Daoy (cell line): Measurements from ENCODE around the gene PLPP7. TPM values are rescaled to one million over a fixed set of nuclear protein-coding genes. Genes with fewer than 3 reads are reported as not detected.

ENCODE experiments used
- DNase-seq: peaks from one replicate; pipeline ENCODE4 v3.0.0-alpha.2; 2015; ENCODE audit warnings: low read depth
- total RNA-seq: library from RNA; depleted of rRNA; stranded (reverse); fragments of >200 nt; shearing (Covaris generic); gene quantifications from 2 replicates; pipeline ENCODE4 v1.2.3, GENCODE V29; 2014

The PLPP7 gene
- total RNA-seq, 1 experiment from 2014 or later = 7.1 TPM

DNA sequence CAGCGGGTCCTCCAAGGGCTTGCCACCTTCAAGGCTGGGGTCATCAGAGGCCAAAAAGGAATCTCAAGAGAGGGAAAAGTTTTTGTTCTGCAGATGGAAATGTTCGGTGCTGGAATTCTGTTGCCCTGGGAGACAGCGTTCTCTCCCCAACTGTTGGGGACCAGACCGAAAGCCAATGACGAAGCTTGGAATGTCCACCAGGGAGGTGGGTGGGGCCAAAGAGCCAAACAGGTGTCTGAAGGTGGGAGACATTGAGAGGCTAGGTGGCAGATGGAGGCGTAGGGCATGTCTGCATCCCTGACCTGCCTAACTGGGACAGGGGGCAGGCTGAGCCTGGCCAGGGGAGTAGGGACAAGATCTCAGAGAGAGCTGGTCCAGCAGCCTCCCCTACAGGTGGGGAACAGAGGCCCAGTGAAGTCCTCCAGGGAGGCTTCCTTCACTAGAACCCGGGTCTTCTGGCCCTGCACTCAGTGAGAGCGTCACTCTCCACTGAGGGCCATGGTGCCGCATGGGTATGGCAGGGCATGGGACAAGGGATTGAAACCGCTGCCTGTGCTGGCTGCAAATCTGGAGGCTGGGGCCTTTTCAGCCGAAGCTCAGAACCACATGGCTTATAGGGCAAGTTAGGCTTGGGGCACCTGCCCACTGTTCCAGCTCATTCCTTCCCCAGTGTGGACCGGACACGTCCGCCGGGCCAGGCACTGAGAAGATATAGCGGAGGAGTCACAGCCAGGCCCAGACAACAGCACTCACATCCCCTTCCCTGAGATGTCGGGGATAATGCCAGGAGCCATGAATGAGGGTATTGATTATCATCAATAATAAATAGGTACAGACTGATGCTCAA, 8.2 kb upstream of the PLPP7 start:
- DNase-seq = no peak

DNA sequence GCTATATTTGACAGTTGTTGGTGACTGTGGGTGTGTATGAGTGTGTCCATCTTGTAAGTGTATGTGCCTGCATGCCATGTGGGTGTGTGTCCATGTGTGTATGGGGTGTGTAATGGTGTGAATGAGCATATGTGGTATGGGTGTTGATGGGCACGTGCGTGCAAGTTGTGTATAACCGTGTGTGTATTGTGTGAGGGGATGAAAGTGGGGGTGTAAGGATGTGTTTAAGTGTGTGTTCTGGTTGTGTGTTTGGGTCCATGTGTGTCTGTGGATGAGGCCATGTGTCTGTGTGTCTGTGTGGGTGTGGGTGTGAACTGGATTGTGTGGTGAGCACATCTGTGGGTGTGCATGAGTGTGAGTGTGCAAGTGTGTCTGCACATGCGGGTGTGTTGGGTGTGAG, 7.3 kb upstream of the PLPP7 start:
- no peak for DNase-seq

DNA sequence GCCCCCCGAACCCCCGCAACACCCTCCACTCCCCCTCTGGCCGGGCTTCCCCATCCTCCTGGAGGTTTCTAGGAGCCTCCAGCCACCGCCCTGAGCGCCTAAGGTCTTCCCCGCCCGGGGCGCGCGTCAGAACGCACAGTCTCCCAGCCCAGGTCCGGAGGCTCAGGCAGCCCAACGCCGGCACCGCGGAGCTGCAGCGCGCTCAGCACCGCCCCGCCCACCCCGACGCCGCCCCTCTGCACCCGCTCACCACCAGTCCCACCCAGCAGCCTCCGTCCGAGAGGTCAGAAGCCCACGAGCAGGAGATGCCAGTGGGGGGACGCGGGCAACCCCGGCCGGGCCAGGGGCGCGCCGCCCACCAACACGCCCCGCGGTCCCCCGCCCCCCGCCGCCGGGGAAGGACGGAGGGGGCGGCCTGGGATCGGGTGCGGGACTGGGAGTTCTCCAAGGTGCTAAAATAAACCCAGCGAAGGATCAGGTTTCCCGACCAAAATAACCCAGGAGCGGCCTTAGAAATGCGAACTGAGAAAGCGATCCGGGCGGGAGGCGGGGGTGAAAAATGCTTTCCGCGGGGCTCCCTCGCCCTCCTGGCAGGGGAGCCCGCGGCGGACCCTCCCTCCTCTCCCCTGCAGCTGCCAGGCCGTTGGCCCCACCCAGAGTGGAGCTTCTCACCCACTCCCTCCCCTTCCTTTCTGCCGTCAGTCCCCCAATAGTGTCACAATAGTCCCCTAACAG, 6.7 kb upstream of the PLPP7 start:
- DNase-seq = no peak

DNA sequence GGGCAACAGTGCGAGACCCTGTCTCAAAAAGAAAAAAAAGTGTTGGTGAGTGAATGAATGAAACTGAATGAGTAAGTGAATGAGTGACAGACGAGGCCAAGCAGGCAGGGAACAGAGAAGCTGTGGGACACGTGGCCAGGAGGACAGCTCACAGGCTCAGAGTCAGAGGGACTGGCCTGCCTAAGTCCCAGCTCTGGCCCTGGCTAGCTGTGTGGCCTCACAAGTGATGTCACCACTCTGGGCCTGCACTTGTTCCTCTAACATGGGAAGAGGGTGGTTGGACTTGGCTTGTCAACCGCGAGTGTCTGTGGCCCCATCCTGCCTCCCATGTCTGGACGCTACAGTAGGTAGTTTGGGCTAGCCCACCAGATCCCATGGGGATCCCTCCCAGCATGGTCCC, 4.7 kb upstream of the PLPP7 start:
- DNase-seq = no peak

DNA sequence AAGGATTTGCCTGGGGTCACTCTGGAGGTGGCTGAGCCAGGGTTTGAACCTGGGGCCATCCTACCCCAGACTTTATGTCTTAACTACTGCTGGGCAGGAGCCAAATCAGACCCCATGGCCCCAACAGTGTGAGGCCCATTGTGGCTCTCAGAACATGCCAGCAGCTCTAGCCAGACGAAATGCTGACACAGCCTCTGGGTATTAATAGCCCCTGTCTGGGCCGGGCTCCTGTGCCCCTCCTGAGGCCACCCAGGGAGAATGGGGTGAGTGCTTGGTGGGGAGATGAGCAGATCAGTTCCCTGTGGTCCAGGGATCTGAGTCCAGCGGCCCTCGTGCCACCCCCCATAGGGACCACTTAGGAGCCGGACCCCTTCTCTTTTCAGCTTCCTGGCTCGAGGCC, 2.2 kb upstream of the PLPP7 start:
- no peak for DNase-seq

DNA sequence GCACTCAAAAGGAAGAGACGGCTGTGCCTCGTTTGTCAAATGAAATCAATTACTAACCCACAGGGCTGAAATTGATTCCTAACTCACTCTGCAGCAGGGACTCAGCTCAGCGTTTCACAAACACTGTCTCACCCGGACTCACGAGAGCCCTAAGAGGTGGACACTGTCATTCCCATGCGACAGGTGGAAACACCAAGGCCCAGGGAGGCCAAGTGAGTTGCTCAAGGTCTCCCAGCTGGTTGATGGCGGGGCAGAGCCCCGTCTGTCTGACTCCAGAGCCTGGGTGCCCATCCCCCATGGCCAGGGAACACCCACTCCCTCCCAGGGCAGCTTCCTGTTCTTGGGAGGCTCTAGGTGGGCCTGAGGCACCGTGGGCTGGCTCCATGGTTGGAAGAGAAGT, 1.3 kb upstream of the PLPP7 start:
- DNase-seq = no peak

DNA sequence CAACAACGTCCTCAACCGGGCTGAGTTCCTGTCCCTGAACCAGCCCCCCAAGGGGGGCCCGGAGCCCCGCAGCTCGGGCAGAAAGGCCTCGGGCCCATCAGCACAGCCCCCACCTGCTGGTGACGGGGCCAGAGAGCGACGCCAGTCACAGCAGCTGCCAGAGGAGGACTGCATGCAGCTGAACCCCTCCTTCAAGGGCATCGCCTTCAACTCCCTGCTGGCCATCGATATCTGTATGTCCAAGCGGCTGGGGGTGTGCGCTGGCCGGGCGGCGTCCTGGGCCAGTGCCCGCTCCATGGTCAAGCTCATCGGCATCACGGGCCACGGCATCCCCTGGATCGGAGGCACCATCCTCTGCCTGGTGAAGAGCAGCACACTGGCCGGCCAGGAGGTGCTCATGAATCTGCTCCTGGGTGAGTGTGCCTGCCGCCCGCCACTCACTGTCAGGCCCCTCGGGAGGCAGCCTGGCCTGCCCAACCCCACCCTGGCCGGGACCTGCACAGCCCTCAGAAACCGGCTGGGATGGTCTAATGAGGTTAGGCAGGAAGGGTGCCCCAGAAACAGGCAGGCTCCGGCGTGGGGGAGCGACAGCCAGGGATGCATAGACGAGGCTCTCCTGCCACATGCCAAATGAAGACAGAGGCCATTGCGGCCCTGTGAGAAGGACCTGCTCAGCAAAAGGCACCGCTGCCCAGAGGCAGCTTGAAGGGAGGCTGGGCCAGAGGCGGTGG, 678 bp downstream of the PLPP7 start:
- no peak for DNase-seq

DNA sequence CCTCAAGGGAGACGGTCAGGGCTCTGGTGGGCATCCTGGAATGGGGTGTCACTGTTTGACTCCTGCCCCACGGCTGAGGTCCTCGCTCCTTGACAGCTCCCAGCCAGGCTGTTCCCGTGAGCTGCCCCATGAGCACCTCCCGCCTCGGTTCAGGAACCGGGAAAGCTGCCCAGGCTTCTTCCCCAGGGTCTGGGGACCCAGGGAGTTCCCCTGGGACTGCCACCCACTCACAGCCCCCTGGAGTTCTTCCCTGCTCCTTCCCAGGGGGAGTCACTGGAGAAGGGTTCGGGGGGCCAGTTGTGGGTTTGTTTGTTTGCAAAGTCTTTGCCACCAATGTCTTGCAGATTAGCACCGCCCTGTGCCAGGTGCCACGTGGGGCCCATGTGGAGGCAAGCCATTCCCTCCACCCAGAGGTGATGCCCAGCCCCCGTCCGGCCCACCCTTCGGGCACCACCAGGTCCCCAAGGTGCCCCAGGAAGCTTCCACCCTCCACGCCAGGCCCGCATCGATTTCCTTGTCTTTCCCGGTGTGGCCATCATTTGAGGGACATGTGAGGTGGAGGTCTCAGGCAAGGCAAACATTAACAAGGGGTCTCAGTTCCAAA, 1.3 kb downstream of the PLPP7 start:
- no peak for DNase-seq

DNA sequence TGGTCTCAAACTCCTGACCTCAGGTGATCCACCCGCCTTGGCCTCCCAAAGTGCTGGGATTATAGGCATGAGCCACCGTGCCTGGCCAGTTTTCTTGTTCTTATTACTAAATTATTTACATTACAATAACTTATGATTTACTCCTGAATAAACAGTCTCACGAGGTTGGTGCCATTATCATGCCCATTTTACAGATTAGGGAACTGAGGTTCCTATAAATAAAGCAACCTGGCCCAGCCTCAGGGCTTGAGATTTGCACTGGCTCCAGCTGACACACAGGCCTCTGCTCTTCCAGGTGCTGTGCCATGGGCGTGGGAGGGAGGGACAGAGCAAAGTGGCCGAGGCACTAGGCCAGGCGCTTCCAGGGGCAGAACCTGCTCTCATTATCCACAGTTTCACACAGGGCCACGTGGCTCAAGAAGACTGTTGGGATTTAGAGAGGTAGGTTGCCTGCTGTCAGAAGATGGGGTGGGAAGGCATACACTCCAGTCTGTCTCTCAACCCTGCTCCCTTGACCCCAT, 2.3 kb downstream of the PLPP7 start:
- no peak for DNase-seq

DNA sequence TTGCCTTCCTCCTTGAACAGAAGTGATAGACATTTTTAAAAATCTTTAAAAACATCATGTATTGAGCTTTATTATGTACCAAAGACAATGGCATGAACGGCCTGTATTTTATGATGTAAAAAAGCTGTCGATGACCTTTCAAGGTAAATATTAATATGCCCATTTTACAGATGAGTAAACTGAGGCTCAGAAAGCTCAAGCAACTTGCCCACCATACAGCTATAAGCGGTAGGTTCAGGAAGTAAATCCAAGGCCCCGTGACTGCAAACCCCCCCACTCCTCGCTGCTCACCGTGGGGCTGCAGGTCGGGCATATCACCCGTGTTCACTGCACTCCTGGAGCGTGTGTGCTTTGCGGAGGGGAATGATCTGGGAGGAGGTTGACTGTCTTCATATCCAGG, 3.4 kb downstream of the PLPP7 start:
- no peak for DNase-seq

DNA sequence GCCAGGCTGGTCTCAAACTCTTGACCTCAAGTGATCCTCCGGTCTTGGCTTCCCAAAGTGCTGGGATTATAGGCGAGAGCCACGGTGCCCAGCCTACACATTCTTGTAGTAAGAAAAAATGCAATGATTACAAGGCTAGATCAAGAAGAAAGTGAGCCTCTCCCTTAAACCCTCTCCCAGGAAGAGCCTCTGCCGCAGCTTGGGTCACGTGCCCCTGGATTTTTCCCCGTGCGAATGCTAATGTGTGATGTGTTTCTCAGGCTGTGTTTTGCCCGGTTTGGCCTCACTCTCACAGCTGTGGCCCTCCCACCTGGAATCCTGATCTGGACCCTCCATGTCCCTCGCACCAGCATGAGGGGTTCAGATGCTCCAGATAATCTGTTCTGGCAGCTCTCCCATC, 6.9 kb downstream of the PLPP7 start:
- DNase-seq = no peak

DNA sequence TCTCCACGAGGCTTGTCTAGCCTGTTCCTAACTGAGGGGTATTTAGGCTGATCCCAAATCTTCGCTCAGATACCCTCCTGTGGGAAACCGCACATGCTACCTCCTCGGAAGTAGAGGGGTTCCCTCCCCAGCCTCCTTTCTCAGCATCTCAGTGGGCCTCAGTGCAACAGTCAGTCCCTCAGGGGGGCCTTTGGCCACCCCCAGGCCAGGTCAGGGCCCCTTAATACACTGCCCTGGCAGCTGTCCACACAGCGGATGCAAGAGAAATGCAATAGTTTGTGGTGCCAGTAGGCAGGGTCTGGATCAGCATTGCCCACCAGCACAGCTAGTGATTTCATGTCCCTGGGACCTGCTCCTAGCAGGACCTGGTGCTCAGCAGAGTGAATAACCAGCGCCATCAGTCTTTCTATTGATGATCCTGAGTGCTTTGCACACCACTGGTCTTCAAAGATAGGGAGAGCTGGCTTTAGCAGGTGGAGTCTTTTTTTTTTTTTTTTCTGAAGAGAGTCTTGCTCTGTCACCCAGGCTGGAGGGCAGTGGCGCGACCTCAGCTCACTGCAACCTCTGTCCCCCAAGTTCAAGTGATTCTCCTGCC, 7.5 kb downstream of the PLPP7 start:
- DNase-seq = no peak

DNA sequence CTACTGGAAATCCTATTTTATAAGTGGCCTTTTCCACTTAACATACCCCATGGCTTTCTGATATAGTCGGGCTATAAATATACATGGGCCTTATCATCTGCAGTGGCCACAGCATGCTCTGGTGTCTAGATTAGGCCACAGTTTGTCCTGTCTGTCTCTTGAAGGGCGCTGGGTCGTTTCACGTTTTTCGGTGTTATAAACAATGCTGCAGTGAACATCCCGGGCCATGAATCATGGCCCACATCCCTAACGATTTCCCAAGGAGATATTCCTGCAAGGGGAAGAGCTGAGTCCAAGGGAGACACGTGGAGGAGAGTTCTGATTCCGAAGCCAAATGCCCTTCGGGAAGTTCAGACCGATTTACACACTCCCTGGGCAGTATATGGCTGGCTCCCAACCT, 8.4 kb downstream of the PLPP7 start:
- no peak for DNase-seq

DNA sequence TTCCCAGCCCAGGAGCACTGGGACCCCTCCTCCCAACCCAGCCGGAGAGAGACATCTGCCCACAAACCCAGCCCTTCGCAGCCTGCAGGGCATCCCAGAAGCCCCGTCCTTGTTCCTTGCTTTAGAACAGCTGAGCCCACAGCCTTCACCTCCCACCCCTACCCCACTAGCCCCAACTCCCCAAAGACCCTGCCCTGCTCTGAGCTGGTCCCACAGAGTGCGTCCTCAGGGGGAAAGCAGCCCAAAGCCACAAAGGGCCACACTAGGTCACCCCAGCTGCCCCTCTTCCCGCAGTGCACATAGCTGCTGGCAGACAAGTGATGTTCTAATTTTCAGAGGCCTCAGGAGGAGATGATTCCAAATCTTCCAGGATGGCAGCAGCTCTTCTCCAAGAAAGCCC, 8.8 kb downstream of the PLPP7 start:
- no peak for DNase-seq

DNA sequence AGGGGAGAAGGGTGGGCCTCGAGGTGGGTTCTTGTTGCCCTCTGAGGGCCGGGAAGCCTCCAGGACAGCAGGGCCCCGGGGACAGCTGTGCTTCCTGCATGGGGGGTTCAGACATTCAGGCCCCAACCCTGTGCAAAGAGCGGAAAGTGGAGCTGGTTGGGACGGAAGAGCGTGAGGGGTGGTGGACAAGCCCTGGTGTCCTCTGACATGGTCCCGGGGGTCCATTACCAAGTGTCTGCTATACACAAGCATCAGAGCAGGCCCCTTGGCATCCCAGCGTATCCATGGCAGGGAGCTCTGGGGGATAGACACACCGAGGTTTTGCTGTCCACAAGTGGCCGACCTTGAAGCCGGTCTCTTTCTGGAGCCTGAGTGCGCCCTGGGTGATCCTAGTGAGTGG, 9.3 kb downstream of the PLPP7 start:
- no peak for DNase-seq

DNA sequence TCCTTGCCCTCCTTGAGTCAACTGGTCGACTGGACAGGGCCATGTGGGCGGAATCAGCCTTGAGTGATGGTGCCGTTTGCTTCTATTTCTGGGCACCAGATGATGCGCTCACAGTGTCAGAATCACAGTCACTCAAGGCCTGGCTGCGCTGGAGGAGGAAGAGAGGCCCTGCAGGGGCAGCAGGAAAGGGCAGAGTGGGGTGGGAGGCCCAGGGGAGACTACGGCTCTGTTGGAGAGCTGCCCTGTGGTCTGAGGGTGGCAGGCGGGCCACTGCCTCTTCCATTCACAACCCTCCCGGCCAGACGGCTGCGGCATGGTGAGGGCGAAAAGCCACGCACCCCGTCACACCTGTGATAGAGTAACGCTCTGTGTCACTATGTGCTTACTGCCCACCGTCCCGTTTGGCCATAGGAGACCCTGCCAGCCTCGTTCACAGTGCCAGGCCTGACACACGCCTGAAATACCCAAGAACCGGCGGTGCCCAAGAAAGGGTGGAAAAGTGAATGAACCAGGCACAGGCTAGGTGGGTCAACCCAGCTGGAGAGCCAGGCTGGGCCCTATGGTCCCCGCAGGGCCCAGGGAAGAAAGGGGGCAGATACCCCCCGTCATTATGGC, 9.9 kb downstream of the PLPP7 start:
- DNase-seq = no peak

DNA sequence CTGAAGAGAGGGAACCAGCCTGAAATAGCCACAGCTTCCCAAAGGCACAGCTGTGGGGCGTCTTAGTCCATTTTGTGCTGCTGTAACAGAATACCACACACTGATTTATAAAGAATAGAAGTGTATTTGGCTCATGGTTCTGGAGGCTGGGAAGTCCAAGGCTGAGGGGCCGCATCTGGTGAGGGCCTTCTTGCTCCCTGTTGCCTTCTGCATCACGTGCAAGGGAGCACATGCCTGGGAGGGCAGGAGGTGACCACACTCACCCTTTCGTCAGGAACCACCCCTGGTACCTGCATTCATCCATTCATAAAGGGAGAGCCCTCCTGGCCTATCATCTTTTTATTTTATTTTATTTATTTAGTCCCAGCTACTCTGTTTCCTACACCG, 10.4 kb downstream of the PLPP7 start:
- no peak for DNase-seq

DNA sequence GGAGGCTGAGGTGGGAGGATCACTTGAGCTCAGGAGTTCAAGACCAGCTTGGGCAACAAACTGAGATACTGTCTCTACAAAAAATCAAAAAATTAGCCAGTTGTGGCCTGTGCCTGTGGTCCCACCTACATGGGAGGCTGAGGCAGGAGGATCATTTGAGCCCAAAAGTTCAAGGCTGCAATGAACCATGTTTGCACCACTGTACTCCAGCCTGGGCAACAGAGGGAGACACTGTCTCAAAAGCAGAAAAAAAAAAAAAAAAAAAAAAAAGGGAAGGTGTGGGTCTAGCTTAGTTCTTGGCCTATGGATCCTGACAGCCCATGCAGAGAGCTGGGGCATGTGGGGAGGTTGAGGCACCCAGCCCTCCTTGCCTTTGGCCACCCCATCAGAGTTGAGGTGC, 10.9 kb downstream of the PLPP7 start:
- no peak for DNase-seq

DNA sequence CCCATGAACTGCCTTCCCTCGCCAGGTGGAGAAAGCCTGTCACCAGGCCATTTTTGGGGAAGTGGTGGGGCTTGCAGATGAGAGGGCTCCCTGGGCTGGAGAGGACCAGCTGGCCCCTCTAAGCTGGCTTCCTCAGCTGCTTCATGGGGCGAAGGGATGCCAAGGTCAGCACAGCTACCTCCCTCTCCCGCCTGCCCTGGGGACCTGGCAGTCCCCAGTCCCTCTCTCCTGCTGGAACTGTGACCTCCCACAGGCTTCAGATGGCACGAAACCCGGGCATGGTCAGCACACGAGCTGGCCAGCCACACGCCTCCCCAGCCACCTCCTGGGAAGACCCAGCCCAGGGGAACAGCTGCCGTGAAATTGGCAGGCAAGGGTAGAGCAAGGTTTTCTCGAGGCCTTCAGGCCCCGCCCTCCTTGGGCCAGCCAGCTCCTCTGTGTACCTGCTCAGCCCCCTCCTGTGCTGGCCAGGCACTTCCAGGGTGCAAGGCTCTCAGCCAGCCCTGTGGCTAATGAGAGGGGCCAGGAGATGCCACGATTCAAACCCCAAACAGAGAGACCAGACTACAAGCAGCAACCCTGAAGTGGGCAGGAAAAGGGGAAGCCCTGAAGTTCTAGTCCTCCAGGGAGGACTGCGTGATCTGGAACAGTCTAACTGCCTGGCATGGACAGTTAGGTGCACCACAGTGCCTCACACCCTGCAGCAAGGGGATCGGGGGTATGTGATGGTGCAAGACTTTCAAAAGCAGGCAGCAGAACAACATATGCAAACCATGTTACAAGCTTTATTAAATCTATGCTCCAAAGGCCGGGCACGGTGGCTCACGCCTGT, 12.9 kb downstream of the PLPP7 start:
- no peak for DNase-seq
